ENCODE results near the gene CPSF6.
"Not testable (repeated sequence)": the region's sequence is repeated elsewhere in the genome, so short reads cannot be mapped to it uniquely, and the experiment has no call there.

The CPSF6 gene

GRCh38 chr12:69239352-69239921 lies at the start of gene CPSF6:
Gene CPSF6 (plus strand): TSS chr12:69239569. CDS start chr12:69239647, 78 bp downstream.
- DNase-seq (ENCODE audit: low spot score) (peak; percentile 90), FAIRE-seq (no peak)

GRCh38 chr12:69196302-69197288 lies 42.8 kb upstream of the CPSF6 start:
- DNase-seq (ENCODE audit: low spot score), result no peak
- FAIRE-seq, result no peak

- DNase-seq (ENCODE audit: low spot score); FAIRE-seq: not testable (repeated sequence)
Observed at GRCh38 chr12:69199976-69200375, 39.4 kb upstream of the CPSF6 start.

- DNase-seq (ENCODE audit: low spot score) (no peak), FAIRE-seq (no peak)
Observed at GRCh38 chr12:69204191-69204590, 35.2 kb upstream of the CPSF6 start.

- DNase-seq (ENCODE audit: low spot score), result no peak
- FAIRE-seq, result no peak
Observed at GRCh38 chr12:69210661-69211060, 28.7 kb upstream of the CPSF6 start.

- DNase-seq (ENCODE audit: low spot score), result no peak
- FAIRE-seq, result no peak
Observed at GRCh38 chr12:69211160-69211559, 28.2 kb upstream of the CPSF6 start.

- FAIRE-seq (no peak), DNase-seq (ENCODE audit: low spot score) (no peak)
Observed at GRCh38 chr12:69214169-69214568, 25.2 kb upstream of the CPSF6 start.

GRCh38 chr12:69225251-69225910 lies 14.0 kb upstream of the CPSF6 start:
- FAIRE-seq (no peak), DNase-seq (ENCODE audit: low spot score) (no peak)

GRCh38 chr12:69231479-69231878 lies 7.9 kb upstream of the CPSF6 start:
- no peak for DNase-seq (ENCODE audit: low spot score)
- no peak for FAIRE-seq

- FAIRE-seq (no peak), DNase-seq (ENCODE audit: low spot score) (no peak)
Observed at GRCh38 chr12:69238589-69239351, 599 bp upstream of the CPSF6 start.

GRCh38 chr12:69239922-69240630 lies 707 bp downstream of the CPSF6 start:
- FAIRE-seq, result no peak
- peak; percentile 28 for DNase-seq (ENCODE audit: low spot score)

- DNase-seq (ENCODE audit: low spot score) (no peak), FAIRE-seq (no peak)
Observed at GRCh38 chr12:69240631-69240995, 1.2 kb downstream of the CPSF6 start.

- FAIRE-seq, result no peak
- no peak for DNase-seq (ENCODE audit: low spot score)
Observed at GRCh38 chr12:69241438-69242092, 2.2 kb downstream of the CPSF6 start.

GRCh38 chr12:69243099-69244084 lies 4.0 kb downstream of the CPSF6 start:
- no peak for FAIRE-seq
- DNase-seq (ENCODE audit: low spot score), result no peak

- FAIRE-seq, result no peak
Observed at GRCh38 chr12:69247268-69248018, 8.1 kb downstream of the CPSF6 start.

GRCh38 chr12:69252033-69252432 lies 12.7 kb downstream of the CPSF6 start:
- FAIRE-seq (no peak), DNase-seq (ENCODE audit: low spot score) (no peak)

More at GRCh38 chr12:69247268-69248018, 8.1 kb downstream of the CPSF6 start:
- no peak for DNase-seq (ENCODE audit: low spot score)

GRCh38 chr12:69254046-69254445 lies 14.7 kb downstream of the CPSF6 start:
- peak; percentile 10 for DNase-seq (ENCODE audit: low spot score)
- no peak for FAIRE-seq

- FAIRE-seq (no peak), DNase-seq (ENCODE audit: low spot score) (no peak)
Observed at GRCh38 chr12:69254862-69255261, 15.5 kb downstream of the CPSF6 start.

Data from urothelium cell line (cell line).